ENCODE measurements around the gene GYPA. TPM values are rescaled to one million over a fixed set of nuclear protein-coding genes. Genes with fewer than 3 reads are reported as not detected.

The GYPA gene
- total RNA-seq, 1 experiment from 2014 or later = not detected

DNA sequence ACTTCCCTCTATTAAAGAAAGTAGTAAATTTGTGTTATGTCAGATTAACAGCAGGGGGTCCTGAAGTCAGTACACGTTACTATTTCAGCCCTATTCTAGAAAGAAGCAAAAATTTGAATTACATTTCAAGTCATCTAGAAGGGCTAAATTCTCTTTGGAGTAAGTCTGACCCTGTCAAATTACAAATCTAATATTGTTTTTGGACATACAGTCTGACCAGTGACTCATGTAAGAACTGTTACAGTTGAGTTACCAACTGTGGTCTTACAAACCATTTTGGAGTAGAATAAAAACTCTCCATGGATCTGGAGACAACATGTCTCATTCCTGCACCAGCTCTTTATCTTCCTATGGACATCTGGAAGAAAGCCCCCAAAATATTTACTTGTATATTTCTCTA is 36.0 kb upstream of the GYPA start:
- H3K79me2 ChIP-seq (ENCODE audit: insufficient read depth, low read length) = no peaks in the 10 kb centered on the region
- TF ChIP-seq, protein P1, sequence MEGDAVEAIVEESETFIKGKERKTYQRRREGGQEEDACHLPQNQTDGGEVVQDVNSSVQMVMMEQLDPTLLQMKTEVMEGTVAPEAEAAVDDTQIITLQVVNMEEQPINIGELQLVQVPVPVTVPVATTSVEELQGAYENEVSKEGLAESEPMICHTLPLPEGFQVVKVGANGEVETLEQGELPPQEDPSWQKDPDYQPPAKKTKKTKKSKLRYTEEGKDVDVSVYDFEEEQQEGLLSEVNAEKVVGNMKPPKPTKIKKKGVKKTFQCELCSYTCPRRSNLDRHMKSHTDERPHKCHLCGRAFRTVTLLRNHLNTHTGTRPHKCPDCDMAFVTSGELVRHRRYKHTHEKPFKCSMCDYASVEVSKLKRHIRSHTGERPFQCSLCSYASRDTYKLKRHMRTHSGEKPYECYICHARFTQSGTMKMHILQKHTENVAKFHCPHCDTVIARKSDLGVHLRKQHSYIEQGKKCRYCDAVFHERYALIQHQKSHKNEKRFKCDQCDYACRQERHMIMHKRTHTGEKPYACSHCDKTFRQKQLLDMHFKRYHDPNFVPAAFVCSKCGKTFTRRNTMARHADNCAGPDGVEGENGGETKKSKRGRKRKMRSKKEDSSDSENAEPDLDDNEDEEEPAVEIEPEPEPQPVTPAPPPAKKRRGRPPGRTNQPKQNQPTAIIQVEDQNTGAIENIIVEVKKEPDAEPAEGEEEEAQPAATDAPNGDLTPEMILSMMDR (conservative IDR thresholded peaks at IDR 0.05) = no peak
- H3K27me3 Mint-ChIP-seq (ENCODE audit: low read depth) = no peaks in the 10 kb centered on the region
- H3K14ac ChIP-seq (ENCODE audit: insufficient read depth, low read length) = no peak overlapping the region
- H4K8ac ChIP-seq (replicated peaks; ENCODE audit: insufficient read length, low read depth, low read length) = no peak overlapping the region
- no peak overlapping the region for H2BK12ac ChIP-seq (ENCODE audit: insufficient read length, low read depth, low read length)
- H3K4me1 ChIP-seq (ENCODE audit: insufficient read depth, low read length) = peaks cover 4% of the 10 kb centered on the region; the same call in 1 of the 2 replicates
- no peaks in the 10 kb centered on the region for H3K9me3 Mint-ChIP-seq
- no CpG with 5 or more reads among the region's 1 CpG for WGBS (ENCODE audit: extremely low coverage, insufficient read length, low lambda C conversion rate)
- no peak overlapping the region for H3K27ac Mint-ChIP-seq
- no peak overlapping the region for H3K4ac ChIP-seq (ENCODE audit: low read depth, low read length)
- H3K23me2 ChIP-seq (ENCODE audit: insufficient read length, low read depth, low read length, poor library complexity, severe bottlenecking) = no peaks in the 10 kb centered on the region
- no peak for DNase-seq
- H3K56ac ChIP-seq (ENCODE audit: insufficient read length, low read depth, low read length) = no peak overlapping the region
- H3K36me3 Mint-ChIP-seq (ENCODE audit: insufficient read depth in 1 of 3, low read depth in 3 of 3) = no peaks in the 10 kb centered on the region
- no peak overlapping the region for H3K23ac ChIP-seq (ENCODE audit: insufficient read length, low read depth, low read length)
- no peak overlapping the region for H2BK120ac ChIP-seq (ENCODE audit: low read depth, low read length, poor library complexity, severe bottlenecking)
- no peak overlapping the region for H2BK20ac ChIP-seq (ENCODE audit: low read depth, low read length, poor library complexity, severe bottlenecking)
- H3K9me3 ChIP-seq (ENCODE audit: control insufficient read depth, low read depth, low read length) = no peaks in the 10 kb centered on the region
- no peak overlapping the region for H4K91ac ChIP-seq (ENCODE audit: insufficient read length, low read depth, low read length)
- H2AFZ ChIP-seq (ENCODE audit: low read length) = no peak overlapping the region
- no peak overlapping the region for H3K18ac ChIP-seq (ENCODE audit: insufficient read length, low read depth, low read length)
- H4K20me1 ChIP-seq (ENCODE audit: control insufficient read depth, insufficient read depth, insufficient read length) = no peaks in the 10 kb centered on the region
- H3K4me1 Mint-ChIP-seq = peaks cover 13% of the 10 kb centered on the region in 2 experiments
- no peak overlapping the region for H3T11ph ChIP-seq (ENCODE audit: low read length)
- no peak overlapping the region for H3K4me2 ChIP-seq (ENCODE audit: insufficient read depth, insufficient read length, low read length)
- H2AK5ac ChIP-seq (ENCODE audit: insufficient read length, low read length) = no peak overlapping the region
- H3K9ac ChIP-seq (ENCODE audit: extremely low read depth, insufficient read length, low read length) = no peak overlapping the region
- no peak overlapping the region for H2BK15ac ChIP-seq (ENCODE audit: low read depth, low read length)
- no peak overlapping the region for H3K27ac ChIP-seq (ENCODE audit: insufficient read length, low read depth, low read length)
- H3K79me1 ChIP-seq (ENCODE audit: insufficient read depth, low read depth, low read length, poor library complexity, severe bottlenecking) = peaks cover 2% of the 10 kb centered on the region
- no peaks in the 10 kb centered on the region for H3K27me3 ChIP-seq (ENCODE audit: insufficient read depth, low read length)
- H2BK5ac ChIP-seq (ENCODE audit: insufficient read length, low read length) = no peak overlapping the region
- H3K4me3 Mint-ChIP-seq = no peak overlapping the region
- H4K5ac ChIP-seq (ENCODE audit: insufficient read length, low read depth, low read length) = no peak overlapping the region
